ENCODE measurements around the gene SOAT2.

- TF ChIP-seq CTCF (IDR thresholded peaks at IDR 0.05) (no peak), POLR2AphosphoS5 (IDR thresholded peaks at IDR 0.05; ENCODE audit: insufficient read depth in 1 of 2, low read depth in 1 of 2) (no peak), POLR2A (IDR thresholded peaks at IDR 0.05) (no peak)
These were observed 66.4 kb downstream of the SOAT2 start for GRCh38 chr12:53169644-53170043.
